Large intestine (tissue), 12 donors: ENCODE results near the gene PLA2G2D. TPM values are rescaled to one million over a fixed set of nuclear protein-coding genes. Genes with fewer than 3 reads are reported as not detected.

Source experiments
- DNase-seq, 2 donors: peaks; one replicate each; pipeline versions ENCODE4 v3.0.0 to v3.0.0-alpha.2; 2013
- H3K27ac ChIP-seq: one replicate; pipeline ENCODE4 v1.5.1; 2013; ENCODE audit warnings: low read length
- H3K27me3 ChIP-seq: 2 replicates; pipeline ENCODE4 v1.6.1; 2013; ENCODE audit warnings: low read length; ENCODE audit not compliant: control insufficient read depth, insufficient read depth
- H3K36me3 ChIP-seq: 2 replicates; pipeline ENCODE4 v1.6.1; 2013; ENCODE audit warnings: low read length; ENCODE audit not compliant: control insufficient read depth, insufficient read depth
- H3K4me1 ChIP-seq: one replicate; pipeline ENCODE4 v1.6.1; 2013; ENCODE audit warnings: low read length; ENCODE audit not compliant: control insufficient read depth, insufficient read depth
- H3K4me3 ChIP-seq: one replicate; pipeline ENCODE4 v1.5.1; 2013; ENCODE audit warnings: low read length
- H3K9me3 ChIP-seq: one replicate; pipeline ENCODE4 v1.6.1; 2013; ENCODE audit warnings: mild to moderate bottlenecking, low read depth, low read length, moderate library complexity; ENCODE audit not compliant: control insufficient read depth
- WGBS: methylation state at CpG from one replicate; pipeline ENCODE4 v1.1.5; 2013; ENCODE audit warnings: low lambda C conversion rate; ENCODE audit not compliant: insufficient coverage; 5-methylcytosine and 5-hydroxymethylcytosine counted together
- long read RNA-seq, 11 donors: transcript quantifications; one replicate each; lab custom pipeline, GENCODE V29; 2026
- polyA plus RNA-seq: library from polyadenylated mRNA; unstranded; fragments of 120-200 nt; gene quantifications from one replicate; pipeline ENCODE4 v1.2.1, GENCODE V29; 2013

Gene PLA2G2D
- 0.18 TPM for polyA plus RNA-seq
- long read RNA-seq, donor 1, result 0 reads
- long read RNA-seq, donor 2, result 0 reads
- long read RNA-seq, donor 3, result 0 reads
- long read RNA-seq, donor 4, result 0 reads
- long read RNA-seq, donor 5, result 0 reads
- long read RNA-seq, donor 6, result 0 reads
- long read RNA-seq, donor 7, partial matches to known transcripts, result 0 of 1 reads
- long read RNA-seq, donor 7, other reads (novel, unspliced or antisense), result 0 of 1 reads
- long read RNA-seq, donor 8, result 0 reads
- long read RNA-seq, donor 9, result 0 reads
- long read RNA-seq, donor 10, result 0 reads
- long read RNA-seq, donor 11, result 0 reads

GRCh38 chr1:20119347-20119746 is at the start of gene PLA2G2D:
Gene PLA2G2D (minus strand): TSS chr1:20119536. CDS start chr1:20119498, 38 bp downstream.
- no peaks in the 10 kb centered on the region for H3K9me3 ChIP-seq
- DNase-seq, result no peak
- H3K36me3 ChIP-seq, result no peaks in the 10 kb centered on the region
- no peak within 1 kb of the TSS for H3K27ac ChIP-seq
- no CpG with 5 or more reads among the region's 2 CpGs for WGBS
- no peaks in the 10 kb centered on the region for H3K4me1 ChIP-seq
- peaks cover 2% of the 10 kb centered on the region for H3K27me3 ChIP-seq
- no peak within 1 kb of the TSS for H3K4me3 ChIP-seq

- Histone ChIP-seq H3K27me3 (no peaks in the 10 kb centered on the region), H3K9me3 (peaks cover 12% of the 10 kb centered on the region), H3K4me3 (no peak overlapping the region), H3K27ac (no peak overlapping the region), H3K36me3 (no peaks in the 10 kb centered on the region), H3K4me1 (no peaks in the 10 kb centered on the region)
- WGBS, result 100% methylated on average over 1 of the region's 9 CpGs
- DNase-seq, result no peak
Observed at GRCh38 chr1:20168564-20169491, 49.5 kb upstream of the PLA2G2D start.

- Histone ChIP-seq H3K9me3 (peaks cover 15% of the 10 kb centered on the region), H3K36me3 (no peaks in the 10 kb centered on the region), H3K4me3 (no peak overlapping the region), H3K4me1 (no peaks in the 10 kb centered on the region), H3K27me3 (no peaks in the 10 kb centered on the region), H3K27ac (no peak overlapping the region)
- 88% methylated on average over 3 of the region's 8 CpGs for WGBS
- no peak for DNase-seq
Observed at GRCh38 chr1:20167126-20167525, 47.8 kb upstream of the PLA2G2D start.

GRCh38 chr1:20166051-20166450 is 46.7 kb upstream of the PLA2G2D start:
- Histone ChIP-seq H3K4me1 (no peaks in the 10 kb centered on the region), H3K4me3 (no peak overlapping the region), H3K36me3 (no peaks in the 10 kb centered on the region), H3K27ac (no peak overlapping the region), H3K9me3 (peaks cover 22% of the 10 kb centered on the region), H3K27me3 (no peaks in the 10 kb centered on the region)
- DNase-seq, result no peak
- no CpG with 5 or more reads among the region's 17 CpGs for WGBS

GRCh38 chr1:20165522-20165951 is 46.2 kb upstream of the PLA2G2D start:
- no CpG with 5 or more reads among the region's 16 CpGs for WGBS
- Histone ChIP-seq H3K9me3 (peaks cover 27% of the 10 kb centered on the region), H3K4me3 (no peak overlapping the region), H3K27ac (no peak overlapping the region), H3K4me1 (no peaks in the 10 kb centered on the region), H3K27me3 (no peaks in the 10 kb centered on the region), H3K36me3 (no peaks in the 10 kb centered on the region)
- no peak for DNase-seq

GRCh38 chr1:20164694-20165202 is 45.4 kb upstream of the PLA2G2D start:
- Histone ChIP-seq H3K4me3 (no peak overlapping the region), H3K27me3 (no peaks in the 10 kb centered on the region), H3K9me3 (peaks cover 32% of the 10 kb centered on the region), H3K36me3 (no peaks in the 10 kb centered on the region), H3K27ac (no peak overlapping the region), H3K4me1 (no peaks in the 10 kb centered on the region)
- DNase-seq, result no peak
- 100% methylated on average over 2 of the region's 15 CpGs for WGBS

GRCh38 chr1:20160034-20160433 is 40.7 kb upstream of the PLA2G2D start:
- DNase-seq, result peak in 1 of 2 donors; percentile 29
- no peak overlapping the region for H3K27ac ChIP-seq
- no peaks in the 10 kb centered on the region for H3K36me3 ChIP-seq
- H3K9me3 ChIP-seq, result peaks cover 30% of the 10 kb centered on the region
- no peaks in the 10 kb centered on the region for H3K27me3 ChIP-seq
- H3K4me1 ChIP-seq, result no peaks in the 10 kb centered on the region
- H3K4me3 ChIP-seq, result no peak overlapping the region
- 60% methylated on average over 1 of the region's 1 CpG for WGBS

- WGBS, result no CpG with 5 or more reads among the region's 7 CpGs
- no peak overlapping the region for H3K27ac ChIP-seq
- no peaks in the 10 kb centered on the region for H3K36me3 ChIP-seq
- no peaks in the 10 kb centered on the region for H3K27me3 ChIP-seq
- no peaks in the 10 kb centered on the region for H3K4me1 ChIP-seq
- no peak for DNase-seq
- peaks cover 20% of the 10 kb centered on the region for H3K9me3 ChIP-seq
- no peak overlapping the region for H3K4me3 ChIP-seq
Observed at GRCh38 chr1:20158358-20159070, 39.2 kb upstream of the PLA2G2D start.

- Histone ChIP-seq H3K4me3 (no peak overlapping the region), H3K27me3 (no peaks in the 10 kb centered on the region), H3K9me3 (no peaks in the 10 kb centered on the region), H3K27ac (no peak overlapping the region), H3K4me1 (peaks cover 5% of the 10 kb centered on the region), H3K36me3 (no peaks in the 10 kb centered on the region)
- DNase-seq, result no peak
- WGBS, result no CpG with 5 or more reads among the region's 18 CpGs
Observed at GRCh38 chr1:20154301-20154831, 35.0 kb upstream of the PLA2G2D start.

GRCh38 chr1:20153000-20153418 is 33.7 kb upstream of the PLA2G2D start:
- no peak overlapping the region for H3K27ac ChIP-seq
- peaks cover 5% of the 10 kb centered on the region for H3K4me1 ChIP-seq
- DNase-seq, result no peak
- H3K36me3 ChIP-seq, result no peaks in the 10 kb centered on the region
- H3K4me3 ChIP-seq, result no peak overlapping the region
- no peaks in the 10 kb centered on the region for H3K9me3 ChIP-seq
- H3K27me3 ChIP-seq, result no peaks in the 10 kb centered on the region
- WGBS, result no CpG with 5 or more reads among the region's 6 CpGs
